GM12878 (cell line): ENCODE measurements around the gene DGKQ. TPM values are rescaled to one million over a fixed set of nuclear protein-coding genes. Genes with fewer than 3 reads are reported as not detected.

Source experiments
- EGR1 ChIP-seq, 2 experiments: IDR thresholded peaks; 1 replicate in 1 of 2; 2 replicates in 1 of 2; pipeline ENCODE4 v1.6.1; 2011 to 2012; ENCODE audit warnings: low read depth in 2 of 2, low read length in 2 of 2, borderline replicate concordance in 1 of 2, mild to moderate bottlenecking in 1 of 2, moderate library complexity in 1 of 2
- NR2F1 ChIP-seq: fragments of 450-650 bp; conservative IDR thresholded peaks from 2 replicates; pipeline ENCODE4 v1.6.1; 2017; ENCODE audit warnings: mild to moderate bottlenecking
- PKNOX1 ChIP-seq: fragments of 450-650 bp; IDR thresholded peaks from 2 replicates; pipeline ENCODE4 v1.6.1; 2016; ENCODE audit warnings: mild to moderate bottlenecking
- POLR2A ChIP-seq: IDR thresholded peaks from 2 replicates; pipeline ENCODE4 v1.6.1; 2011; ENCODE audit warnings: low read depth, mild to moderate bottlenecking, low read length
- USF1 ChIP-seq: IDR thresholded peaks from 2 replicates; pipeline ENCODE4 v1.6.1; 2011; ENCODE audit warnings: borderline replicate concordance, low read depth, mild to moderate bottlenecking, moderate library complexity, mixed read lengths, low read length; ENCODE audit not compliant: insufficient read depth; ENCODE audit errors: extremely low read length
- ZNF687 ChIP-seq: fragments of 450-650 bp; IDR thresholded peaks from 2 replicates; pipeline ENCODE4 v1.6.1; 2017; ENCODE audit warnings: mild to moderate bottlenecking, moderate library complexity
- polyA plus RNA-seq, 11 experiments: library from polyadenylated mRNA; depleted of rRNA in 4 of 11; unstranded in 6 of 11; stranded (reverse) in 5 of 11; fragments of >200 nt; fragmentation: Nextera tagmentation in 4 of 11; fragmentation: Illumina TruSeq in 1 of 11; extraction: Ambion mirVana in 4 of 11; extraction: Trizol in 1 of 11; gene quantifications; 1 replicate in 1 of 11; 2 replicates in 10 of 11; pipeline versions ENCODE4 v1.2.1 to v1.2.3, GENCODE V29; 2011 to 2016; ENCODE audit warnings: inconsistent platforms in 2 of 11, missing spikeins in 2 of 11, low read depth in 1 of 11
- total RNA-seq, 4 experiments: library from RNA; depleted of rRNA in 3 of 4; stranded (reverse); fragments of >200 nt in 3 of 4; fragmentation: Illumina TruSeq in 1 of 4; extraction: Trizol in 1 of 4; gene quantifications; 2 replicates each; pipeline versions ENCODE4 v1.2.1 to v1.2.3, GENCODE V29; 2013 to 2021
- TF ChIP-seq, protein P1 (sequence below): fragments of 450-650 bp; formaldehyde crosslinking; IDR thresholded peaks from 2 replicates; pipeline ENCODE4 v1.4.0; 2022; ENCODE audit warnings: mild to moderate bottlenecking, moderate library complexity

DGKQ gene
- total and polyA plus RNA-seq, 10 of the 15 experiments (the other 5 are each of a cell fraction or from before 2014, with no cell fraction given): 0.11 to 10.5 (median 1.4) TPM

- TF ChIP-seq ZNF687 (no peak), PKNOX1 (no peak), POLR2A (no peak), USF1 (no peak), EGR1 (IDR thresholded peaks at IDR 0.05; ENCODE audit: borderline replicate concordance in 1 of 2, low read depth in 2 of 2, low read length in 2 of 2) (no peak), NR2F1 (no peak)
- TF ChIP-seq, protein P1, sequence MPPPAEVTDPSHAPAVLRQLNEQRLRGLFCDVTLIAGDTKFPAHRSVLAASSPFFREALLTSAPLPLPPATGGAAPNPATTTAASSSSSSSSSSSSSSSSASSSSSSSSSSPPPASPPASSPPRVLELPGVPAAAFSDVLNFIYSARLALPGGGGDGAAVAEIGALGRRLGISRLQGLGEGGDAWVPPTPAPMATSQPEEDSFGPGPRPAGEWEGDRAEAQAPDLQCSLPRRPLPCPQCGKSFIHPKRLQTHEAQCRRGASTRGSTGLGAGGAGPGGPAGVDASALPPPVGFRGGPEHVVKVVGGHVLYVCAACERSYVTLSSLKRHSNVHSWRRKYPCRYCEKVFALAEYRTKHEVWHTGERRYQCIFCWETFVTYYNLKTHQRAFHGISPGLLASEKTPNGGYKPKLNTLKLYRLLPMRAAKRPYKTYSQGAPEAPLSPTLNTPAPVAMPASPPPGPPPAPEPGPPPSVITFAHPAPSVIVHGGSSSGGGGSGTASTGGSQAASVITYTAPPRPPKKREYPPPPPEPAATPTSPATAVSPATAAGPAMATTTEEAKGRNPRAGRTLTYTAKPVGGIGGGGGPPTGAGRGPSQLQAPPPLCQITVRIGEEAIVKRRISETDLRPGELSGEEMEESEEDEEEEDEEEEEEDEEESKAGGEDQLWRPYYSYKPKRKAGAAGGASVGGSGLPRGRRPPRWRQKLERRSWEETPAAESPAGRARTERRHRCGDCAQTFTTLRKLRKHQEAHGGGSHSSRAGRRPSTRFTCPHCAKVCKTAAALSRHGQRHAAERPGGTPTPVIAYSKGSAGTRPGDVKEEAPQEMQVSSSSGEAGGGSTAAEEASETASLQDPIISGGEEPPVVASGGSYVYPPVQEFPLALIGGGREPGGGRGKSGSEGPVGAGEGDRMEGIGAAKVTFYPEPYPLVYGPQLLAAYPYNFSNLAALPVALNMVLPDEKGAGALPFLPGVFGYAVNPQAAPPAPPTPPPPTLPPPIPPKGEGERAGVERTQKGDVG: no peak
Observed at GRCh38 chr4:986428-986878, 13.1 kb upstream of the DGKQ start (continued).
